HepG2 (cell line): ENCODE measurements around the gene IMMT. TPM values are rescaled to one million over a fixed set of nuclear protein-coding genes. Genes with fewer than 3 reads are reported as not detected.

Experiments
- ELF4 ChIP-seq: sonication (generic); formaldehyde crosslinking; IDR thresholded peaks from 2 replicates; pipeline ENCODE4 v1.5.0; 2020; ENCODE audit warnings: missing genetic modification reagents, mild to moderate bottlenecking, moderate library complexity, borderline replicate concordance
- MXI1 ChIP-seq: IDR thresholded peaks from 3 replicates; pipeline ENCODE4 v1.6.1; 2012; ENCODE audit warnings: low read depth, low read length, inconsistent platforms, borderline replicate concordance
- NFE2L2 ChIP-seq: fragments of 150-350 bp; IDR thresholded peaks from 2 replicates; pipeline ENCODE4 v1.6.1; 2014; ENCODE audit warnings: low read length
- PRPF4 ChIP-seq: fragments of 200-400 bp; formaldehyde crosslinking; IDR thresholded peaks from 2 replicates; pipeline ENCODE4 v1.6.1; 2016; ENCODE audit warnings: low read length, low read depth; ENCODE audit not compliant: poor library complexity, severe bottlenecking
- SNAPC2 ChIP-seq: sonication (generic); formaldehyde crosslinking; IDR thresholded peaks from 2 replicates; pipeline ENCODE4 v1.8.1; 2022; ENCODE audit warnings: mild to moderate bottlenecking, missing genetic modification reagents
- SP1 ChIP-seq, 2 experiments: fragments of 450-650 bp in 1 of 2; sonication (generic) in 1 of 2; formaldehyde crosslinking in 1 of 2; IDR thresholded peaks; 2 replicates each; pipeline versions ENCODE4 v1.4.0 to v1.6.1; 2016 to 2020; ENCODE audit warnings: missing genetic modification reagents in 1 of 2
- TARDBP ChIP-seq: sonication (generic); formaldehyde crosslinking; IDR thresholded peaks from 2 replicates; pipeline ENCODE4 v1.8.0; 2022; ENCODE audit warnings: mild to moderate bottlenecking, missing genetic modification reagents
- TBP ChIP-seq: sonication (generic); formaldehyde crosslinking; IDR thresholded peaks from 2 replicates; pipeline ENCODE4 v1.5.0; 2020; ENCODE audit warnings: missing genetic modification reagents
- TMF1 ChIP-seq: sonication (generic); formaldehyde crosslinking; IDR thresholded peaks from 2 replicates; pipeline ENCODE4 v1.8.1; 2022; ENCODE audit warnings: low read depth, missing genetic modification reagents
- U2AF1 ChIP-seq: fragments of 200-400 bp; formaldehyde crosslinking; optimal IDR thresholded peaks from 2 replicates; pipeline ENCODE3; 2017; ENCODE audit warnings: mild to moderate bottlenecking, low read depth, low read length
- ZMYM2 ChIP-seq: sonication (generic); formaldehyde crosslinking; IDR thresholded peaks from 2 replicates; pipeline ENCODE4 v1.8.0; 2022; ENCODE audit warnings: mild to moderate bottlenecking, missing genetic modification reagents
- ZMYM4 ChIP-seq: sonication (generic); formaldehyde crosslinking; IDR thresholded peaks from 2 replicates; pipeline ENCODE4 v1.8.1; 2023; ENCODE audit warnings: mild to moderate bottlenecking, missing genetic modification reagents
- ZNF138 ChIP-seq: sonication (generic); formaldehyde crosslinking; IDR thresholded peaks from 2 replicates; pipeline ENCODE4 v1.5.0; 2020; ENCODE audit warnings: mild to moderate bottlenecking, low read depth, missing genetic modification reagents
- ZNF160 ChIP-seq: sonication (generic); formaldehyde crosslinking; IDR thresholded peaks from 2 replicates; pipeline ENCODE4 v1.8.0; 2022; ENCODE audit warnings: mild to moderate bottlenecking, inconsistent platforms, missing genetic modification reagents
- ZNF350 ChIP-seq: sonication (generic); formaldehyde crosslinking; IDR thresholded peaks from 2 replicates; pipeline ENCODE4 v1.4.0; 2020; ENCODE audit warnings: mild to moderate bottlenecking, low read depth, missing genetic modification reagents, borderline replicate concordance
- ZNF382 ChIP-seq: sonication (generic); formaldehyde crosslinking; IDR thresholded peaks from 2 replicates; pipeline ENCODE4 v1.5.0; 2020; ENCODE audit warnings: missing genetic modification reagents, mild to moderate bottlenecking, borderline replicate concordance
- ZNF564 ChIP-seq: sonication (generic); formaldehyde crosslinking; IDR thresholded peaks from 2 replicates; pipeline ENCODE4 v1.8.1; 2023; ENCODE audit warnings: mild to moderate bottlenecking, missing genetic modification reagents
- ZNF672 ChIP-seq: sonication (generic); formaldehyde crosslinking; IDR thresholded peaks from 2 replicates; pipeline ENCODE4 v1.8.1; 2022; ENCODE audit warnings: missing genetic modification reagents
- ZNF782 ChIP-seq: sonication (generic); formaldehyde crosslinking; IDR thresholded peaks from 2 replicates; pipeline ENCODE4 v1.4.0; 2020; ENCODE audit warnings: missing genetic modification reagents, mild to moderate bottlenecking, borderline replicate concordance
- polyA plus RNA-seq, 8 experiments: library from polyadenylated mRNA; depleted of rRNA in 3 of 8; stranded (reverse) in 7 of 8; unstranded in 1 of 8; fragments of >200 nt; fragmentation: Illumina TruSeq in 4 of 8; extraction: Trizol in 4 of 8; gene quantifications; 2 replicates each; pipeline versions ENCODE4 v1.2.1 to v1.2.3, GENCODE V29; 2011 to 2016; ENCODE audit warnings: low read depth in 4 of 8, missing spikeins in 1 of 8, mixed read lengths in 1 of 8; ENCODE audit not compliant: insufficient read depth in 1 of 8
- total RNA-seq, 5 experiments: library from RNA; depleted of rRNA; stranded (reverse); fragments of >200 nt; fragmentation: Illumina TruSeq; extraction: Trizol; gene quantifications; 2 replicates each; pipeline ENCODE4 v1.2.3, GENCODE V29; 2016; ENCODE audit warnings: low read depth in 1 of 5
- TF ChIP-seq, protein P1 (sequence below): IDR thresholded peaks from 2 replicates; pipeline ENCODE4 v1.6.1; 2016; ENCODE audit warnings: missing genetic modification reagents, missing compliant biosample characterization
- TF ChIP-seq, protein P2 (sequence below): sonication (generic); formaldehyde crosslinking; IDR thresholded peaks from 2 replicates; pipeline ENCODE4 v1.4.0; 2020; ENCODE audit warnings: missing genetic modification reagents
- TF ChIP-seq, protein P3 (sequence below): sonication (generic); formaldehyde crosslinking; IDR thresholded peaks from 2 replicates; pipeline ENCODE4 v1.8.0; 2023; ENCODE audit warnings: mild to moderate bottlenecking, missing genetic modification reagents
- TF ChIP-seq, protein P4 (sequence below), 2 experiments: sonication (generic) in 1 of 2; formaldehyde crosslinking in 1 of 2; IDR thresholded peaks; 2 replicates each; pipeline versions ENCODE4 v1.5.1 to v1.6.1; 2011 to 2020; ENCODE audit warnings: borderline replicate concordance in 1 of 2, low read depth in 1 of 2, low read length in 1 of 2, mild to moderate bottlenecking in 1 of 2, missing genetic modification reagents in 1 of 2, moderate library complexity in 1 of 2
- TF ChIP-seq, protein P5 (sequence below): sonication (generic); formaldehyde crosslinking; conservative IDR thresholded peaks from 2 replicates; pipeline ENCODE4 v1.8.0; 2022; ENCODE audit warnings: missing genetic modification reagents

Gene IMMT
- total and polyA plus RNA-seq, 2 of the 13 experiments (the other 11 are each of a cell fraction or from before 2014, with no cell fraction given) = 63.5 to 119 TPM

DNA sequence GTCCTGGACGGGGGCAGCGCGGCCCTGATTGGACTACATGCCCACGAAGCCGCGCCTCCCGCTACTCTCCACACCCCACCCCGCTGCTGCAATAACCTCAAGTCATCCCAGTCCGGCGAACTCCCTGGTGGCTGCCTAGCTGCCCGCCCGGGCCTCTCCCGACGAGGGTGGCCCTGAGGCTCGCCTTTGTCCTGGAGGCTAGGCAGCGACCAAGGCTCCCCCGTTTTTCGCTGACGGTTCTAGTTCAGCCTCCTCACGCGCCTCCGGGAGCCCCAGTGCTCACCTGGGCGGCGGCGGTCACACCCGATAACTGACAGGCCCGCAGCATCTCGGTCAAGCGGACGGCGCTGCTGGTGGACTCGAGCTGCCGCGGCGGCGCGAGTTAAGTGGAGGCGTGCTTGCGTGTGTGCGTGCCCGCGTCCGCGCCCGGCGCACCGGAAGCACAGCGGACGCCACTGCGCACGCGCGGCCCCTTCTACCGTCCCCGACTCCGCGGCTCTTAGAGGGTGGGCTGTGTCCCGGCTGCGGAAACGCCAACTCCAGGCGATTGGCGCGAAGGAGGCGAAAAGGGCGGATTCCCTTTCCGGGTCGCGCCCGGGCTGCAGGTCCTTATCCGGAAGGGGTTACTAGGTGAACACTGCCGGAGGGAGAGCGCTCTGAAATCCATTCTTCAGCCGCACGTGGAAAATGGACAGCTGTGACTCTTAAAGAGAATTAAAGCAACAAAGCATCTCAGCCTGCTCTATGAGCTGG, at the start of gene IMMT (continued):
- peak; percentile 59; the same call in 1 of the 2 replicates for TF ChIP-seq ZNF782 (CRISPR knock-in tag)
- no peak for TF ChIP-seq SP1 (IDR thresholded peaks at IDR 0.05)
- peak; percentile 63 for TF ChIP-seq SP1 (CRISPR knock-in tag; IDR thresholded peaks at IDR 0.05)
- no peak; the same call in 1 of the 2 replicates for TF ChIP-seq SNAPC2 (CRISPR knock-in tag)
- TF ChIP-seq PRPF4 = no peak
- TF ChIP-seq, protein P1, sequence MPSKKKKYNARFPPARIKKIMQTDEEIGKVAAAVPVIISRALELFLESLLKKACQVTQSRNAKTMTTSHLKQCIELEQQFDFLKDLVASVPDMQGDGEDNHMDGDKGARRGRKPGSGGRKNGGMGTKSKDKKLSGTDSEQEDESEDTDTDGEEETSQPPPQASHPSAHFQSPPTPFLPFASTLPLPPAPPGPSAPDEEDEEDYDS = peak; percentile 83
- no peak; the same call in 1 of the 2 replicates for TF ChIP-seq TARDBP (CRISPR knock-in tag)
- TF ChIP-seq TBP (CRISPR knock-in tag) = no peak
- TF ChIP-seq ZNF350 (CRISPR knock-in tag) = peak; percentile 99
- TF ChIP-seq, protein P2, sequence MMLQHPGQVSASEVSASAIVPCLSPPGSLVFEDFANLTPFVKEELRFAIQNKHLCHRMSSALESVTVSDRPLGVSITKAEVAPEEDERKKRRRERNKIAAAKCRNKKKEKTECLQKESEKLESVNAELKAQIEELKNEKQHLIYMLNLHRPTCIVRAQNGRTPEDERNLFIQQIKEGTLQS (CRISPR knock-in tag) = peak; percentile 21; the same call in 1 of the 2 replicates
- no peak for TF ChIP-seq ZNF672 (CRISPR knock-in tag)
- 0 out of 2 replicates have a peak, but pooled peaks have one; percentile 32 for TF ChIP-seq ZMYM2
- TF ChIP-seq NFE2L2 = no peak
- peak; percentile 87 for TF ChIP-seq ZMYM4 (CRISPR knock-in tag)
- peak; percentile 96; the same call in 1 of the 2 replicates for TF ChIP-seq ZNF138
- peak; percentile 91; the same call in 1 of the 2 replicates for TF ChIP-seq ELF4 (CRISPR knock-in tag)
- TF ChIP-seq, protein P3, sequence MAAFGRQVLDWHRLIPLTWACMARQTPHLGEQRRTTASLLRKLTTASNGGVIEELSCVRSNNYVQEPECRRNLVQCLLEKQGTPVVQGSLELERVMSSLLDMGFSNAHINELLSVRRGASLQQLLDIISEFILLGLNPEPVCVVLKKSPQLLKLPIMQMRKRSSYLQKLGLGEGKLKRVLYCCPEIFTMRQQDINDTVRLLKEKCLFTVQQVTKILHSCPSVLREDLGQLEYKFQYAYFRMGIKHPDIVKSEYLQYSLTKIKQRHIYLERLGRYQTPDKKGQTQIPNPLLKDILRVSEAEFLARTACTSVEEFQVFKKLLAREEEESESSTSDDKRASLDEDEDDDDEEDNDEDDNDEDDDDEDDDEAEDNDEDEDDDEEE (CRISPR knock-in tag) = 0 out of 2 replicates have a peak, but pooled peaks have one; percentile 19
- TF ChIP-seq, protein P4, sequence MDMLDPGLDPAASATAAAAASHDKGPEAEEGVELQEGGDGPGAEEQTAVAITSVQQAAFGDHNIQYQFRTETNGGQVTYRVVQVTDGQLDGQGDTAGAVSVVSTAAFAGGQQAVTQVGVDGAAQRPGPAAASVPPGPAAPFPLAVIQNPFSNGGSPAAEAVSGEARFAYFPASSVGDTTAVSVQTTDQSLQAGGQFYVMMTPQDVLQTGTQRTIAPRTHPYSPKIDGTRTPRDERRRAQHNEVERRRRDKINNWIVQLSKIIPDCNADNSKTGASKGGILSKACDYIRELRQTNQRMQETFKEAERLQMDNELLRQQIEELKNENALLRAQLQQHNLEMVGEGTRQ (IDR thresholded peaks at IDR 0.05; ENCODE audit: low read depth, low read length) = no peak
- TF ChIP-seq, protein P4 (CRISPR knock-in tag; IDR thresholded peaks at IDR 0.05; ENCODE audit: borderline replicate concordance) = peak; percentile 68; the same call in 1 of the 2 replicates
- TF ChIP-seq TMF1 (CRISPR knock-in tag) = no peak
- TF ChIP-seq ZNF382 = no peak
- peak; percentile 86 for TF ChIP-seq ZNF564
- TF ChIP-seq MXI1 = peak; percentile 95
- peak; percentile 85; the same call in 1 of the 2 replicates for TF ChIP-seq ZNF160 (CRISPR knock-in tag)
- TF ChIP-seq U2AF1 = peak; percentile 66
- TF ChIP-seq, protein P5, sequence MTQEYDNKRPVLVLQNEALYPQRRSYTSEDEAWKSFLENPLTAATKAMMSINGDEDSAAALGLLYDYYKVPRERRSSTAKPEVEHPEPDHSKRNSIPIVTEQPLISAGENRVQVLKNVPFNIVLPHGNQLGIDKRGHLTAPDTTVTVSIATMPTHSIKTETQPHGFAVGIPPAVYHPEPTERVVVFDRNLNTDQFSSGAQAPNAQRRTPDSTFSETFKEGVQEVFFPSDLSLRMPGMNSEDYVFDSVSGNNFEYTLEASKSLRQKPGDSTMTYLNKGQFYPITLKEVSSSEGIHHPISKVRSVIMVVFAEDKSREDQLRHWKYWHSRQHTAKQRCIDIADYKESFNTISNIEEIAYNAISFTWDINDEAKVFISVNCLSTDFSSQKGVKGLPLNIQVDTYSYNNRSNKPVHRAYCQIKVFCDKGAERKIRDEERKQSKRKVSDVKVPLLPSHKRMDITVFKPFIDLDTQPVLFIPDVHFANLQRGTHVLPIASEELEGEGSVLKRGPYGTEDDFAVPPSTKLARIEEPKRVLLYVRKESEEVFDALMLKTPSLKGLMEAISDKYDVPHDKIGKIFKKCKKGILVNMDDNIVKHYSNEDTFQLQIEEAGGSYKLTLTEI (CRISPR knock-in tag) = no peak
